ENCODE data around the gene EZR. TPM values are rescaled to one million over a fixed set of nuclear protein-coding genes. Genes with fewer than 3 reads are reported as not detected.

Gene EZR
- total and polyA plus RNA-seq, 9 of the 15 experiments (the other 6 are each of a cell fraction or from before 2014, with no cell fraction given), result 36.5 to 162 (median 104) TPM

DNA sequence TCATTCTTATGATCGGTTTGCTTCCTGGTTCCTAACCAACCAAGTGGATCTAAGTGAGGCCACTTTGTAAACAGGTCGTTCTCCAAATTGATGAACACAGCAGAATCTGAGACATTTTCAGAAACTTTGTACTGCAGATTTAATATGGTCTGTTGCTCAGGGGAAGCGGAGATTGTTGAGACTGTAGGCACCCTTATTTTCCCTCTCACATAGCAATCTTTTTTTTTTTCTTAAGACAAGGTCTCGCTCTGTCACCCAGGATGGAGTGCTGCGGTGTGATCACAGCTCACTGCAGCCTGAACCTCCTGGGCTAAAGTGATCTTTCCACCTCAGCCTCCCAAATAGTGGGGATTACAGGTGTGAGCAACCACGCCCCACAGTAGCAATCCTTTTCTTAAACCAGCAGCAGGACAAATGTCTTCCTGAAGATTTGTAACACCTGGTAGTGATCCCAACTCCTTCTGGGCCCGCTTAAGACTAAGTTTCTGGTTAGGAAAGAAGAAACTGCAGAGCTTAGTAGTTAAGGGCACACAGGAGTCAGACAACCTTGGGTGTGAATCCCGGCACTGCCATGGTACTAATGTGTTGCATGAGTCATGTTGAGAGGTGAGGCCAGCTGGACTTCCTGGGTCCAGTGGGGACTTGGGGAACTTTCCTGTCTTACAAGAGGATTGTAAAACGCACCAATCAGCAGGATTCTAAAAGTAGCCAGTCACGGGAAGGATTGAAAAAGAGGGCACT is 48.4 kb upstream of the EZR start:
- in situ Hi-C loops (cut with MboI), result no loop called here
- POLR2A ChIA-PET, result interaction anchor here (0.5 to 2.3 kb wide), 5 partner anchors 13 to 50 kb away, joined by 3 to 11 read pairs (median 3); no protein-coding TSS in a partner anchor
- H3K36me3 ChIP-seq (ENCODE audit: control insufficient read depth, insufficient read depth, low read length), result no peaks in the 10 kb centered on the region
- no peak overlapping the region for H3K4me2 ChIP-seq (ENCODE audit: insufficient read depth, low read length)
- H3K79me2 ChIP-seq (ENCODE audit: control insufficient read depth, insufficient read depth, low read length), result no peaks in the 10 kb centered on the region
- no peak for DNase-seq (ENCODE audit: extremely low read depth in 1 of 4, low spot score in 3 of 4)
- H3K4me1 ChIP-seq (replicated peaks in 1 of 2; ENCODE audit: control insufficient read depth in 2 of 2, insufficient read depth in 2 of 2, low read length in 2 of 2), result peaks cover 17 to 24% of the 10 kb centered on the region in 2 experiments; a peak in 4 of 5 replicates
- FAIRE-seq, result no peak
- intact Hi-C loops (cut with micrococcal nuclease), result loop anchor here (5.0 kb wide), 2 partner anchors 95 to 165 kb away; no protein-coding TSS in a partner anchor
- H3K9me1 ChIP-seq (ENCODE audit: control insufficient read depth, insufficient read depth, low read length), result no peaks in the 10 kb centered on the region
- no TSS peak for BruUV-seq (replicated peaks)
- H3K9me3 ChIP-seq (replicated peaks; ENCODE audit: control insufficient read depth, insufficient read depth, low read depth, low read length), result no peaks in the 10 kb centered on the region; the same call in 1 of the 2 replicates
- WGBS (ENCODE audit: insufficient coverage, low coverage, missing lambda C conversion rate), result 78% methylated on average over 10 of the region's 10 CpGs
- ATAC-seq, result no peak
- H3K9ac ChIP-seq (ENCODE audit: insufficient read depth in 1 of 2, low read depth in 2 of 2, low read length in 2 of 2), result 0 out of 4 replicates have a peak overlapping the region, but pooled peaks of 1 of the 2 experiments have one; percentile 16
- H3K27me3 ChIP-seq (ENCODE audit: control insufficient read depth in 2 of 2, insufficient read depth in 2 of 2, low read length in 2 of 2), result no peaks in the 10 kb centered on the region
- peak overlapping the region; percentile 85 for H2AFZ ChIP-seq (ENCODE audit: low read depth, low read length)
- H3K27ac ChIP-seq (ENCODE audit: extremely low read depth, low read depth, low read length), result no peak overlapping the region
- H4K20me1 ChIP-seq (replicated peaks; ENCODE audit: control insufficient read depth, insufficient read depth, low read length), result no peaks in the 10 kb centered on the region
- CTCF ChIA-PET (ENCODE audit: low intra/inter-chr PET ratio), result no interaction called here
- H3K4me3 ChIP-seq, result no peak overlapping the region
- TF ChIP-seq FOXM1 (IDR thresholded peaks at IDR 0.05; ENCODE audit: low read depth) (no peak), FOXM1 (CRISPR knock-in tag; IDR thresholded peaks at IDR 0.05; ENCODE audit: low read depth) (no peak), NFXL1 (CRISPR knock-in tag; IDR thresholded peaks at IDR 0.05) (0 out of 2 replicates have a peak, but pooled peaks have one; percentile 19), NFYB (IDR thresholded peaks at IDR 0.05; ENCODE audit: extremely low read depth, insufficient read length) (peak; percentile 37), DDX20 (tag; IDR thresholded peaks at IDR 0.05; ENCODE audit: low read depth) (no peak), ZNF184 (CRISPR knock-in tag; IDR thresholded peaks at IDR 0.05) (no peak), ZNF695 (CRISPR knock-in tag; IDR thresholded peaks at IDR 0.05) (no peak), PRPF4 (IDR thresholded peaks at IDR 0.05; ENCODE audit: insufficient read depth, low read depth, low read length, poor library complexity, severe bottlenecking) (no peak), BRCA1 (IDR thresholded peaks at IDR 0.05) (no peak), BRCA1 (CRISPR knock-in tag; IDR thresholded peaks at IDR 0.05) (no peak), RBBP5 (IDR thresholded peaks at IDR 0.05; ENCODE audit: borderline replicate concordance, insufficient read depth, low read length, poor library complexity, severe bottlenecking) (no peak), SAP30 (IDR thresholded peaks at IDR 0.05; ENCODE audit: borderline replicate concordance, insufficient read depth, low read depth, low read length, poor library complexity, severe bottlenecking) (no peak), MTF1 (CRISPR knock-in tag; IDR thresholded peaks at IDR 0.05; ENCODE audit: borderline replicate concordance) (no peak), BMI1 (IDR thresholded peaks at IDR 0.05; ENCODE audit: low read length) (no peak), ZSCAN29 (IDR thresholded peaks at IDR 0.05) (no peak), PHTF2 (CRISPR knock-in tag; IDR thresholded peaks at IDR 0.05) (no peak), RHOXF2B (CRISPR knock-in tag; conservative IDR thresholded peaks at IDR 0.05) (no peak)
- TF ChIP-seq, protein P1, sequence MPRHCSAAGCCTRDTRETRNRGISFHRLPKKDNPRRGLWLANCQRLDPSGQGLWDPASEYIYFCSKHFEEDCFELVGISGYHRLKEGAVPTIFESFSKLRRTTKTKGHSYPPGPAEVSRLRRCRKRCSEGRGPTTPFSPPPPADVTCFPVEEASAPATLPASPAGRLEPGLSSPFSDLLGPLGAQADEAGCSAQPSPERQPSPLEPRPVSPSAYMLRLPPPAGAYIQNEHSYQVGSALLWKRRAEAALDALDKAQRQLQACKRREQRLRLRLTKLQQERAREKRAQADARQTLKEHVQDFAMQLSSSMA (CRISPR knock-in tag; IDR thresholded peaks at IDR 0.05), result no peak
- TF ChIP-seq, protein P2, sequence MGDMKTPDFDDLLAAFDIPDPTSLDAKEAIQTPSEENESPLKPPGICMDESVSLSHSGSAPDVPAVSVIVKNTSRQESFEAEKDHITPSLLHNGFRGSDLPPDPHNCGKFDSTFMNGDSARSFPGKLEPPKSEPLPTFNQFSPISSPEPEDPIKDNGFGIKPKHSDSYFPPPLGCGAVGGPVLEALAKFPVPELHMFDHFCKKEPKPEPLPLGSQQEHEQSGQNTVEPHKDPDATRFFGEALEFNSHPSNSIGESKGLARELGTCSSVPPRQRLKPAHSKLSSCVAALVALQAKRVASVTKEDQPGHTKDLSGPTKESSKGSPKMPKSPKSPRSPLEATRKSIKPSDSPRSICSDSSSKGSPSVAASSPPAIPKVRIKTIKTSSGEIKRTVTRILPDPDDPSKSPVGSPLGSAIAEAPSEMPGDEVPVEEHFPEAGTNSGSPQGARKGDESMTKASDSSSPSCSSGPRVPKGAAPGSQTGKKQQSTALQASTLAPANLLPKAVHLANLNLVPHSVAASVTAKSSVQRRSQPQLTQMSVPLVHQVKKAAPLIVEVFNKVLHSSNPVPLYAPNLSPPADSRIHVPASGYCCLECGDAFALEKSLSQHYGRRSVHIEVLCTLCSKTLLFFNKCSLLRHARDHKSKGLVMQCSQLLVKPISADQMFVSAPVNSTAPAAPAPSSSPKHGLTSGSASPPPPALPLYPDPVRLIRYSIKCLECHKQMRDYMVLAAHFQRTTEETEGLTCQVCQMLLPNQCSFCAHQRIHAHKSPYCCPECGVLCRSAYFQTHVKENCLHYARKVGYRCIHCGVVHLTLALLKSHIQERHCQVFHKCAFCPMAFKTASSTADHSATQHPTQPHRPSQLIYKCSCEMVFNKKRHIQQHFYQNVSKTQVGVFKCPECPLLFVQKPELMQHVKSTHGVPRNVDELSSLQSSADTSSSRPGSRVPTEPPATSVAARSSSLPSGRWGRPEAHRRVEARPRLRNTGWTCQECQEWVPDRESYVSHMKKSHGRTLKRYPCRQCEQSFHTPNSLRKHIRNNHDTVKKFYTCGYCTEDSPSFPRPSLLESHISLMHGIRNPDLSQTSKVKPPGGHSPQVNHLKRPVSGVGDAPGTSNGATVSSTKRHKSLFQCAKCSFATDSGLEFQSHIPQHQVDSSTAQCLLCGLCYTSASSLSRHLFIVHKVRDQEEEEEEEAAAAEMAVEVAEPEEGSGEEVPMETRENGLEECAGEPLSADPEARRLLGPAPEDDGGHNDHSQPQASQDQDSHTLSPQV (IDR thresholded peaks at IDR 0.05), result 0 out of 2 replicates have a peak, but pooled peaks have one; percentile 12
